H54 (cell line): ENCODE data around the gene NLRP5.
A peak's percentile ranks its signal among the peaks of the same experiment; 100 is the strongest.

ENCODE experiments used
- DNase-seq: peaks from one replicate; pipeline ENCODE4 v3.0.0; 2011; ENCODE audit warnings: low spot score, mixed read lengths; ENCODE audit not compliant: insufficient read length
- FAIRE-seq: peaks from 3 replicates; lab custom pipeline; 2011; peaks lifted over from hg19 to GRCh38; lab: Jason Lieb, UNC
- POLR2A ChIP-seq: IDR thresholded peaks from 2 replicates; pipeline ENCODE4 v1.6.1; 2011; ENCODE audit warnings: low read depth, mild to moderate bottlenecking, low read length

The NLRP5 gene

GRCh38 chr19:56026769-56027168 is 40.2 kb downstream of the NLRP5 start:
- DNase-seq: no peak
- TF ChIP-seq POLR2A: no peak
- no peak for FAIRE-seq

DNA sequence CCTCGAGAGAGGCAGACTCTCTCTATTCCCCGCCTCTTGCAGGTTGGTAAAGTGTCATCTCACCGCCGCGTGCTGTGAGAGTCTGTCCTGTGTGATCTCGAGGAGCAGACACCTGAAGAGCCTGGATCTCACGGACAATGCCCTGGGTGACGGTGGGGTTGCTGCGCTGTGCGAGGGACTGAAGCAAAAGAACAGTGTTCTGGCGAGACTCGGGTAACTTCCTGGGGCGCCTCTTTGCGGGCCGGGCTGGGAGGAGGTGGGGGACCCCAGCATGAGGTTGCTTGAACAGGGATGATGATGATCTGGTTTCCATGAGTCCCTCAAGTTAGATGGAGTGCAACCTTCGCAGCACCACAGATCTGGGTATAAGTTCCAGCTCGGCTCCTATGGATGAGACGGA is 67.0 kb downstream of the NLRP5 start:
- TF ChIP-seq POLR2A: no peak
- FAIRE-seq (no peak), DNase-seq (no peak)

GRCh38 chr19:56066152-56067023 is 79.8 kb downstream of the NLRP5 start:
- FAIRE-seq (no peak), DNase-seq (peak; percentile 92)
- no peak for TF ChIP-seq POLR2A

- no peak for TF ChIP-seq POLR2A
- DNase-seq (no peak), FAIRE-seq (no peak)
Measured at GRCh38 chr19:56069642-56070041, 83.1 kb downstream of the NLRP5 start.

- no peak for FAIRE-seq
- no peak for TF ChIP-seq POLR2A
- no peak for DNase-seq
Measured at GRCh38 chr19:56071151-56071550, 84.6 kb downstream of the NLRP5 start.

- no peak for TF ChIP-seq POLR2A
- FAIRE-seq (no peak), DNase-seq (peak; percentile 89)
Measured at GRCh38 chr19:56076498-56076897, 89.9 kb downstream of the NLRP5 start.

DNA sequence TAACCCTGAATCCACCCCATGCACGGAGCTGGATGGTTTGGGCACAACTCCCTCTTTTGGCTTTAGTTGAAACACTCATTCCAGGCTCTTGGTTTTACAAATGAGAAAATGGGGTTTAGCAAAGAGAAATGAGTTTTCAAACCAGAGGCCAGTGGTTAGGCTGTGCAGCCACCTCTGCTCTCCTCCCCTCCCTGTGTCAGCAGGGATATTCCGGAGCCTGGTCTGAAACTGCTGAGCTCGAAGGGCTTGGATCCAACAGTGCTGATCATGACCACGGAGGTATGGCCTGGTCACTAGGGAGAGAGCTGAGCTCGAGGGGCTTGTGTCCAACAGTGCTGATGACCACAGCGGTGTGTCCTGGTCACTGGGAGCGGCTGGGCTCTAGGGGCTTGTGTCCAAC is 93.0 kb downstream of the NLRP5 start:
- no peak for TF ChIP-seq POLR2A
- FAIRE-seq: no peak
- DNase-seq: no peak

GRCh38 chr19:56080669-56081401 is 94.3 kb downstream of the NLRP5 start:
- TF ChIP-seq POLR2A: no peak
- FAIRE-seq (no peak), DNase-seq (peak; percentile 94)

DNA sequence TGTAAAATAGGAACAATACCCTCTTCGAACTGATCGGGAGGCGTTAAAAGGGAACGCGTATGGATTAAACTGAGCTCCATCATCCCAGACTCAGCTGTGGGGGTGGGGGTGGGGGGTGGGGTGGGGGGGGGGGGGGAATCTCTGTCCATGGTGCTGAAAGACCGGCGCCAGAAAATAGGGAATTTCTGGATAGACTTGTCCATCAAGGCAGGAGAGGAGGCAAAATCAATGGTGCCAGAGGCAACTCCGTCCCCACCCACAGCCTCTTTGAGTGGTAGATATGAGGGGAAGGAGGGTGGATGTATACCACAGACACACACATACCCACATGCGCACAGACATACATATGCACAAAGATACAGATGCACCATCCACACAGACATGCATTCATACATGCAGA is 97.1 kb downstream of the NLRP5 start:
- no peak for FAIRE-seq
- TF ChIP-seq POLR2A: no peak
- DNase-seq: no peak

GRCh38 chr19:56084835-56085536 is 98.4 kb downstream of the NLRP5 start:
- TF ChIP-seq POLR2A: no peak
- DNase-seq: no peak
- no peak for FAIRE-seq

DNA sequence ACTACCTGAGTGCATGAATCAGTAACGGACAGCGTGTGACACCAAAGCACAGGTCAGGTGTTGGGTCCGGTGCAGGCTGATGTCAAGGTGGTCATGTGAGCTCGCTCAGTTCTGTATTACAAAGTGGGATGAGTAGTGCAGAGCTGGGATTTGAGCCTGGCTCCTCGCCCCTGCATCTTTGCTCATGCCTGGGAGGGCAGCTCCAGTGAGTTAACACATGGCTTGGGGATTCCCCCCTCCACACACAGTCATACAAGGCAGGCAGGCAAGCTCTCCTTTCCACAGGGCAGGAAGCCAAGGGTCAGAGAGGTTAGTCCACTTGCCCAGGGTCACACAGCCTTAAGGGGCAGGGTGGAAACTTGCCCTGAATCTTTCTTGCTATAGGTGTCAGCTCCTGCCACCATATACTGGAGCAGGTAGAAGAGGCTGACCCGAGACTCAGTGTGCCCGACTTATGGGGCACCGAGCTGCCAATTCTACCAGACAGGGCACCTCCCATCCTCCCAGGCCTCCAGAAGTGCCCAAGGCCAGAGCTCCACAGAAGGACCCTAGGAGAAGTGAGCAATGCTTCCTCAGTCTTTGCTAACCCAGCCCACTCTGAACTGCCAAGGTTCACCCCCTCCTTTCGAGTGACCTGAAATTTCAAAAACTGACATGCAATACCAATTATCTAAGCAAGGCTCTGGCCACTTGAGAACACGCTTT is 99.1 kb downstream of the NLRP5 start:
- FAIRE-seq (no peak), DNase-seq (no peak)

DNA sequence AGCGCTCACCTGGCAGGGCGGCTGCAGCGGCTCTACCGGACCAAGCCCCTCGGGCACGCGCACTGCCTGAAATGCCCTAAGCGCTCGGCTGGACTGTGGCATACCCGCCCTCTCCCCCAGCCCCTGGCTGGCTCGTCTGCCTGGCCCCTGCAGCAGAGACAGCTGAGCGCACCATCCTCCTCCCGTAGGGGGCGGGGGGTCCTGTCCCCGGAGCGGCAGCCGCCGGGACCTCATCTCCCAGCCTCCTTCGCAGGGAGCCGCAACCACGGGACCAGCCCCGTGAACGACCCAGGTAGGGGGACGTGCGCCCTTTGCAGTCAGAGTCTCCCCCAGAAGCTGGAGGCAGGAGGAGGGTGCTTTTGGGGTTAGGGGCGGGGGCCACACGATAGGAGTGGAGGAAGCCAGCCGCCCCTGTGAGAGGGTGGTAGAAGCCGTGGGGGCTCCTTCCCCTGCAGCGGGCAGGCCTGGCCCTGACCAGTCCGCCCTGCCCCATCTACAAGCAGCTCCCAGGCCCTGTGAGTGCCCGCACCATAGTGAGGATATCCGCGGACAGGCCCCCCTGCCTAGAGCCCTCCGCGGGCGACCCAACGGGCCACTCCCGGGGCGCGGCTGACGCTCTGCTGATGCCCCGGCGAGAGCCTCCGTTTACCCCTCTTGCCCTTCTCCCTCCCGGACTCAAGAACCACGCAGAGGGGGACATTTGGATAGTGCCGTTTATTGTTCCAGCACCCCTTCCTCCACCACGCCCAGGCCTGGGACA is 100.3 kb downstream of the NLRP5 start:
- FAIRE-seq (no peak), DNase-seq (no peak)
- TF ChIP-seq POLR2A: no peak

More for the DNA sequence above, 99.1 kb downstream of the NLRP5 start:
- no peak for TF ChIP-seq POLR2A
